Neutrophil (primary cell): ENCODE data around the gene GOLGA6L25.
"Not testable (repeated sequence)": the region's sequence is repeated elsewhere in the genome, so short reads cannot be mapped to it uniquely, and the experiment has no call there.

Experiments used
- H3K27ac ChIP-seq: fragments of 200-600 bp; sonication (generic); 2 replicates; pipeline ENCODE4 v1.5.1; 2016; ENCODE audit warnings: mild to moderate bottlenecking, moderate library complexity
- H3K27me3 ChIP-seq: fragments of 200-600 bp; sonication (generic); 2 replicates; pipeline ENCODE4 v1.6.0; 2016; ENCODE audit warnings: mild to moderate bottlenecking
- H3K36me3 ChIP-seq: fragments of 200-600 bp; sonication (generic); 2 replicates; pipeline ENCODE4 v1.5.1; 2017
- H3K4me1 ChIP-seq, 2 experiments: fragments of 200-600 bp in 1 of 2; sonication (generic) in 1 of 2; 1 replicate in 1 of 2; 2 replicates in 1 of 2; pipeline versions ENCODE4 v1.5.1 to v1.6.1; 2013 to 2016; ENCODE audit warnings: low read depth in 1 of 2, low read length in 1 of 2, mild to moderate bottlenecking in 1 of 2, moderate library complexity in 1 of 2; ENCODE audit not compliant: control insufficient read depth in 1 of 2, insufficient read depth in 1 of 2
- H3K4me3 ChIP-seq, 2 experiments: fragments of 200-600 bp in 1 of 2; sonication (generic) in 1 of 2; 1 replicate in 1 of 2; 2 replicates in 1 of 2; pipeline ENCODE4 v1.5.1; 2013 to 2016; ENCODE audit warnings: low read depth in 1 of 2, low read length in 1 of 2, mild to moderate bottlenecking in 1 of 2, moderate library complexity in 1 of 2
- H3K9me3 ChIP-seq: fragments of 200-600 bp; sonication (generic); 2 replicates; pipeline ENCODE4 v1.5.1; 2016

GOLGA6L25 gene

GRCh38 chr15:28602152-28602551 lies 48.8 kb downstream of the GOLGA6L25 start:
- H3K27me3 ChIP-seq, H3K27ac ChIP-seq, H3K36me3 ChIP-seq, H3K4me3 ChIP-seq, H3K4me1 ChIP-seq, H3K9me3 ChIP-seq: not testable (repeated sequence)
